Myocyte (in vitro differentiated cells): ENCODE measurements around the gene ZNF548. TPM values are rescaled to one million over a fixed set of nuclear protein-coding genes. Genes with fewer than 3 reads are reported as not detected.

Source experiments
- total RNA-seq: library from RNA; depleted of rRNA; stranded (reverse); fragments of >200 nt; gene quantifications from 2 replicates; pipeline ENCODE4 v1.2.3, GENCODE V29; 2014

ZNF548 gene
- total RNA-seq, 1 donor from 2014 or later, result 17.3 TPM

Other genes with a start within 250 kb of the ZNF548 start
- gene ZIM3, start 244.7 kb upstream of the ZNF548 start, total RNA-seq, result not detected in 2 replicates
- gene DUXA, start 222.4 kb upstream of the ZNF548 start, total RNA-seq, result not detected in 2 replicates
- gene ZNF264, start 198.4 kb upstream of the ZNF548 start, total RNA-seq, result 24.1 and 29.2 TPM in 2 replicates
- gene AURKC, start 158.8 kb upstream of the ZNF548 start, total RNA-seq, result not detected in 2 replicates
- gene ZNF805, start 149.2 kb upstream of the ZNF548 start, total RNA-seq, result 16.0 and 16.9 TPM in 2 replicates
- 59.7 and 69.2 TPM in 2 replicates for gene ZNF460, start 109.4 kb upstream of the ZNF548 start, total RNA-seq
- gene ZNF543, start 69.4 kb upstream of the ZNF548 start, total RNA-seq, result 8.6 and 12.5 TPM in 2 replicates
- gene ZNF304, start 38.6 kb upstream of the ZNF548 start, total RNA-seq, result 9.0 and 9.9 TPM in 2 replicates
- gene TRAPPC2B, start 26.3 kb upstream of the ZNF548 start, total RNA-seq, result 20.3 and 33.2 TPM in 2 replicates
- gene ZNF547, start 26.3 kb upstream of the ZNF548 start, total RNA-seq, result 3.0 and 4.1 TPM in 2 replicates
- 5.2 and 9.8 TPM in 2 replicates for gene ZNF17, start 21.3 kb downstream of the ZNF548 start, total RNA-seq
- gene ZNF749, start 45.5 kb downstream of the ZNF548 start, total RNA-seq, result 3.4 and 5.4 TPM in 2 replicates
- gene VN1R1, start 67.3 kb downstream of the ZNF548 start, total RNA-seq, result 0.36 and 1.0 TPM in 2 replicates
- gene ZNF772, start 87.7 kb downstream of the ZNF548 start, total RNA-seq, result 22.8 and 33.6 TPM in 2 replicates
- 12.3 and 14.0 TPM in 2 replicates for gene ZNF419, start 97.9 kb downstream of the ZNF548 start, total RNA-seq
- gene ZNF773, start 110.1 kb downstream of the ZNF548 start, total RNA-seq, result 16.2 and 17.8 TPM in 2 replicates
- gene ZNF549, start 137.5 kb downstream of the ZNF548 start, total RNA-seq, result 4.8 and 5.8 TPM in 2 replicates
- 9.9 and 10.7 TPM in 2 replicates for gene ZNF550, start 170.0 kb downstream of the ZNF548 start, total RNA-seq
- gene ZNF416, start 189.1 kb downstream of the ZNF548 start, total RNA-seq, result 5.0 and 7.0 TPM in 2 replicates
- gene ZIK1, start 194.3 kb downstream of the ZNF548 start, total RNA-seq, result 1.8 and 3.9 TPM in 2 replicates
- gene ZNF530, start 210.0 kb downstream of the ZNF548 start, total RNA-seq, result 6.1 and 9.0 TPM in 2 replicates
- gene ZNF134, start 224.4 kb downstream of the ZNF548 start, total RNA-seq, result 27.0 and 28.0 TPM in 2 replicates
- gene ZNF211, start 243.3 kb downstream of the ZNF548 start, total RNA-seq, result 14.7 and 17.2 TPM in 2 replicates